CD14-positive monocyte (primary cell): Measurements from ENCODE around the gene ARIH2. TPM values are rescaled to one million over a fixed set of nuclear protein-coding genes. Genes with fewer than 3 reads are reported as not detected.

Source experiments
- DNase-seq, 3 donors: peaks; one replicate each; pipeline ENCODE4 v3.0.0-alpha.2; 2011 to 2022
- H2AFZ ChIP-seq: 2 replicates; pipeline ENCODE4 v1.6.0; 2012; ENCODE audit warnings: mild to moderate bottlenecking, low read depth, low read length, inconsistent platforms; ENCODE audit not compliant: insufficient read depth, poor library complexity, severe bottlenecking
- H3K27ac ChIP-seq, 2 donors: 1 replicate in 1 of 2; 2 replicates in 1 of 2; pipeline ENCODE4 v1.5.1; 2012 to 2013; ENCODE audit warnings: low read length in 2 of 2, control low read depth in 1 of 2, inconsistent platforms in 1 of 2, low read depth in 1 of 2, mild to moderate bottlenecking in 1 of 2
- H3K27me3 ChIP-seq, 2 donors: one replicate each; pipeline versions ENCODE4 v1.6.0 to v1.6.1; 2011 to 2013; ENCODE audit warnings: low read length in 2 of 2; ENCODE audit not compliant: control insufficient read depth in 2 of 2, insufficient read depth in 2 of 2
- H3K36me3 ChIP-seq, 2 donors: replicated peaks in 1 of 2; 1 replicate in 1 of 2; 2 replicates in 1 of 2; pipeline versions ENCODE4 v1.5.1 to v1.6.1; 2012 to 2013; ENCODE audit warnings: low read length in 2 of 2, control low read depth in 1 of 2, inconsistent platforms in 1 of 2, mild to moderate bottlenecking in 1 of 2; ENCODE audit not compliant: insufficient read depth in 2 of 2, control insufficient read depth in 1 of 2
- H3K4me1 ChIP-seq, 2 donors: 1 replicate in 1 of 2; 2 replicates in 1 of 2; pipeline versions ENCODE4 v1.5.1 to v1.6.1; 2012 to 2013; ENCODE audit warnings: low read length in 2 of 2, control low read depth in 1 of 2, inconsistent platforms in 1 of 2, mild to moderate bottlenecking in 1 of 2, moderate library complexity in 1 of 2; ENCODE audit not compliant: insufficient read depth in 2 of 2, control insufficient read depth in 1 of 2
- H3K4me2 ChIP-seq: replicated peaks from 2 replicates; pipeline ENCODE3; 2012; ENCODE audit warnings: low read length, moderate library complexity, mild to moderate bottlenecking; ENCODE audit not compliant: poor library complexity, severe bottlenecking; ENCODE audit errors: extremely low read depth
- H3K4me3 ChIP-seq, 3 experiments: fragments of 200-600 bp in 1 of 3; sonication (generic) in 1 of 3; replicated peaks in 1 of 3; 1 replicate in 2 of 3; 2 replicates in 1 of 3; pipeline ENCODE4 v1.5.1; 2011 to 2013; ENCODE audit warnings: low read length in 3 of 3, mild to moderate bottlenecking in 3 of 3, control low read depth in 2 of 3, low read depth in 2 of 3, inconsistent platforms in 1 of 3, moderate library complexity in 1 of 3
- H3K79me2 ChIP-seq: 2 replicates; pipeline ENCODE4 v1.6.0; 2012; ENCODE audit warnings: mild to moderate bottlenecking, control low read depth, inconsistent platforms, low read length, moderate library complexity; ENCODE audit not compliant: insufficient read depth
- H3K9ac ChIP-seq: 2 replicates; pipeline ENCODE4 v1.6.0; 2017; ENCODE audit warnings: low read length, mild to moderate bottlenecking; ENCODE audit not compliant: insufficient read depth, poor library complexity, severe bottlenecking
- H3K9me3 ChIP-seq, 2 donors: replicated peaks in 1 of 2; 1 replicate in 1 of 2; 2 replicates in 1 of 2; pipeline versions ENCODE4 v1.5.1 to v1.6.1; 2012 to 2013; ENCODE audit warnings: low read length in 2 of 2, control low read depth in 1 of 2; ENCODE audit not compliant: control insufficient read depth in 1 of 2, insufficient read depth in 1 of 2
- H4K20me1 ChIP-seq: 2 replicates; pipeline ENCODE4 v1.6.0; 2012; ENCODE audit warnings: mild to moderate bottlenecking, low read length, control low read depth, moderate library complexity; ENCODE audit not compliant: insufficient read depth
- H3K27ac Mint-ChIP-seq, 7 donors: one replicate each; pipeline ENCODE4 v1.8.0; 2020; ENCODE audit warnings: mild to moderate bottlenecking in 7 of 7, mixed read lengths in 7 of 7, moderate library complexity in 6 of 7, inconsistent platforms in 2 of 7
- H3K27me3 Mint-ChIP-seq, 3 donors: one replicate each; pipeline ENCODE4 v1.8.0; 2021 to 2022; ENCODE audit warnings: low read depth in 3 of 3, mild to moderate bottlenecking in 3 of 3, mixed read lengths in 3 of 3, moderate library complexity in 3 of 3, inconsistent platforms in 1 of 3
- H3K36me3 Mint-ChIP-seq, 2 donors: one replicate each; pipeline ENCODE4 v1.8.0; 2020; ENCODE audit warnings: mixed read lengths in 2 of 2, inconsistent platforms in 1 of 2, mild to moderate bottlenecking in 1 of 2
- H3K4me1 Mint-ChIP-seq: one replicate; pipeline ENCODE4 v1.8.0; 2020; ENCODE audit warnings: mild to moderate bottlenecking, mixed read lengths
- H3K4me3 Mint-ChIP-seq, 2 donors: one replicate each; pipeline ENCODE4 v1.8.0; 2020; ENCODE audit warnings: mild to moderate bottlenecking in 2 of 2, mixed read lengths in 2 of 2, moderate library complexity in 1 of 2
- H3K9me3 Mint-ChIP-seq, 7 donors: one replicate each; pipeline ENCODE4 v1.8.0; 2020 to 2022; ENCODE audit warnings: mixed read lengths in 7 of 7, mild to moderate bottlenecking in 6 of 7, moderate library complexity in 6 of 7, inconsistent platforms in 2 of 7
- CTCF ChIP-seq: fragments of 200-600 bp; IDR thresholded peaks from one replicate; pipeline ENCODE4 v1.8.0; 2022; ENCODE audit warnings: antibody characterized with exemption, mild to moderate bottlenecking
- WGBS: methylation state at CpG from one replicate; pipeline ENCODE4 v1.1.5; 2013; ENCODE audit warnings: missing lambda C conversion rate; ENCODE audit not compliant: insufficient coverage; 5-methylcytosine and 5-hydroxymethylcytosine counted together
- intact Hi-C, 2 donors: fragments of 100-400 bp; cut with micrococcal nuclease; formaldehyde crosslinking; loops; one replicate each; pipeline versions ENCODE4 v1.15.0 to v1.15.1; 2023
- polyA plus RNA-seq, 3 donors: library from polyadenylated mRNA; depleted of rRNA in 1 of 3; unstranded in 2 of 3; stranded (reverse) in 1 of 3; fragments of 300-500 nt in 2 of 3; fragments of >200 nt in 1 of 3; fragmentation: Illumina TruSeq in 2 of 3; gene quantifications; 1 replicate in 2 of 3; 2 replicates in 1 of 3; pipeline ENCODE4 v1.2.3, GENCODE V29; 2012 to 2021

The ARIH2 gene
- polyA plus RNA-seq, 3 donors = 68.2 to 94.8 (median 72.2) TPM

DNA sequence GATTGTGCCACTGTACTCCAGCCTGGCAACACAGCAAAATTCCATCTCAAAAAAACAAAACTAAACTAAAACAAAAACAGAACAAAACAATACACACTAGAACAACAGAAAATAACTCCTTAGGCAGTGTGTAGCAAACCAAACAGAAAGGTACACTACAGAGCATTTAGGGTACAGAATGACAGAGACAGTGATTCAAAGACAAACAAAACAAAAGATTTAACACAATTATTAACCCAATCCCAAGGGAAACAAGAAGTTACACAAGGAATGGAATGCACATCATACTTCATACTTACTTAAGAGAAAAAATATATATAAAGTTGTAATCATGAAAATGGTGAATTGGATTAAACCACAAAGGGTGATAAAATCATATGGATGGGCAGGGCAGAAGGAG is 32.9 kb upstream of the ARIH2 start:
- Histone ChIP-seq H2AFZ (no peak overlapping the region), H3K9ac (no peak overlapping the region), H3K27ac (no peak overlapping the region), H3K4me2 (no peak overlapping the region), H4K20me1 (peaks cover 38% of the 10 kb centered on the region), H3K9me3 (no peaks in the 10 kb centered on the region), H3K79me2 (peaks cover 3% of the 10 kb centered on the region), H3K27me3 (no peaks in the 10 kb centered on the region), H3K4me3 (no peak overlapping the region), H3K36me3 (peaks cover 52 to 74% of the 10 kb centered on the region in 2 donors), H3K4me1 (no peaks in the 10 kb centered on the region)
- H3K27me3 Mint-ChIP-seq = peaks cover 0 to 1% (median 0%) of the 10 kb centered on the region in 3 donors
- DNase-seq = no peak
- peak overlapping the region in 1 of 7 donors; percentile 6 for H3K27ac Mint-ChIP-seq
- intact Hi-C loops = no loop called here
- no peaks in the 10 kb centered on the region for H3K9me3 Mint-ChIP-seq
- TF ChIP-seq CTCF = no peak
- H3K36me3 Mint-ChIP-seq = peaks cover 54 to 80% of the 10 kb centered on the region in 2 donors
- H3K4me1 Mint-ChIP-seq = peaks cover 3% of the 10 kb centered on the region
- H3K4me3 Mint-ChIP-seq = no peak overlapping the region

GRCh38 chr3:48891606-48892005 is 27.0 kb upstream of the ARIH2 start:
- intact Hi-C loops = no loop called here
- peaks cover 6 to 9% of the 10 kb centered on the region in 2 donors for H3K4me1 ChIP-seq
- no peak overlapping the region for H3K4me3 ChIP-seq
- H3K27ac Mint-ChIP-seq = peak overlapping the region in 1 of 7 donors; percentile 77
- H3K36me3 Mint-ChIP-seq = peaks cover 27 to 55% of the 10 kb centered on the region in 2 donors
- no peak for DNase-seq
- H3K4me1 Mint-ChIP-seq = peaks cover 13% of the 10 kb centered on the region
- peaks cover 0 to 1% (median 0%) of the 10 kb centered on the region in 3 donors for H3K27me3 Mint-ChIP-seq
- H3K27ac ChIP-seq = no peak overlapping the region
- peaks cover 12% of the 10 kb centered on the region for H4K20me1 ChIP-seq
- TF ChIP-seq CTCF = no peak
- H3K9me3 ChIP-seq = no peaks in the 10 kb centered on the region
- H3K9ac ChIP-seq = no peak overlapping the region
- H2AFZ ChIP-seq = no peak overlapping the region
- H3K4me3 Mint-ChIP-seq = no peak overlapping the region
- 100% methylated on average over 5 of the region's 8 CpGs for WGBS
- no peaks in the 10 kb centered on the region for H3K27me3 ChIP-seq
- no peaks in the 10 kb centered on the region for H3K9me3 Mint-ChIP-seq
- peaks cover 32% of the 10 kb centered on the region for H3K79me2 ChIP-seq
- H3K4me2 ChIP-seq = no peak overlapping the region
- peaks cover 26 to 41% of the 10 kb centered on the region in 2 donors for H3K36me3 ChIP-seq
